Measurements from ENCODE around the gene MTRF1.
"Not testable (repeated sequence)": the region's sequence is repeated elsewhere in the genome, so short reads cannot be mapped to it uniquely, and the experiment has no call there.

The MTRF1 gene

DNA sequence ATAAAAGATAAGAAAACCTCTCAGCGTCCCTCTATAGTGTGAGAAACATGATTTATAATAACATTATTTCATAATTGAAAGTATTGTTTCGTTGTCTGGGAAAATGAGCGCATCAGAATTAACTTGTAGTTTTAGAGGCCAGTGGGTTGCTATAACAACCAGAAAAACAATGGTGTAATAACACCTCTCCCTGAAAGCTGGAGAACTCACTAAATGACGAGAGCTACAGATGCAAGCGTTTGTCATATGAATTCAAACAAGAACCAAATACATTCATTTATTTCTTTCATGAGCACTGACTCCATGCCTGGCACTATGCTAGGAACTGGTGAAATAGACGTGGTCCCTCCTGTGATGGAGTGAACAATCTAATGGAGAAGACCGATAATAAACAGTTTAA, 85.3 kb downstream of the MTRF1 start:
- no peak for DNase-seq (ENCODE audit: low read depth in 2 of 2)

GRCh38 chr13:41177616-41178015, 85.8 kb downstream of the MTRF1 start:
- DNase-seq (ENCODE audit: low read depth in 2 of 2), result no peak

- DNase-seq (ENCODE audit: low read depth in 2 of 2), result not testable (repeated sequence)
Measured at GRCh38 chr13:41175576-41175975, 87.8 kb downstream of the MTRF1 start.
